Keratinocyte (primary cell): ENCODE results near the gene CYP26C1.

ENCODE experiments used
- CTCF ChIP-seq, 3 experiments: IDR thresholded peaks in 1 of 3; conservative IDR thresholded peaks in 1 of 3; optimal IDR thresholded peaks in 1 of 3; 2 replicates in 2 of 3; 3 replicates in 1 of 3; pipeline versions ENCODE3 to v1.5.1; 2011; ENCODE audit warnings: low read length in 3 of 3, mild to moderate bottlenecking in 3 of 3, moderate library complexity in 2 of 3, control low read depth in 1 of 3, inconsistent platforms in 1 of 3; ENCODE audit not compliant: insufficient read depth in 2 of 3; ENCODE audit errors: extremely low read depth in 1 of 3
- EZH2 ChIP-seq: IDR thresholded peaks from one replicate; pipeline ENCODE4 v1.6.1; 2012; ENCODE audit warnings: inconsistent platforms, mild to moderate bottlenecking, low read length, moderate library complexity

DNA sequence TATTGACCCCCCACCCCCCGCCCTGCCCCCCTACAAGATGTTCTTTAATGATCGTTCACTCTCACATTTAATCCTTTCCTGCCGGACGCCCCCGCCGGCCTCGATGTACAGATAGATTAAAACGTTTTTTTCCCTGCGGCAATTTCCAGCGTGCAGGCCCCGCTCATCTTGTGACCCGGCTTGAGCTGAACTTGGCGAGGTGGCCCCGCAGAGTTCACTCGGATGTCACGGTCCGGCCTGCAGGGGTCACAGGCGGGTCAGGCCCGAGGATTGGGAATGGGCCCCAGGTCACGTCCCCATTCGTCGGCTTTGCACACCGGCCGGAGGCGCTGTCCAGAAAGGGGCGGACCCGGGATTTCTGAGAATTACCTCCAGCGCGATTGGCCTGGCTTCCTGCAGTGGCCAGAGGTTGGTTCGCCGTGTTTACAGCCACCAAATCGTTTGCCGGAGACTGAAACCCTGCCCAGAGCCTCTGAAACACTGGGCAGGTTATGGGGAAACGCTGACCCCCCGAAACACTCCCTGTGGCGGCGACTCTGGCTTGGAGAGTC, 11.2 kb downstream of the CYP26C1 start:
- TF ChIP-seq CTCF (optimal IDR thresholded peaks at IDR 0.05 in 1 of 3, IDR thresholded peaks at IDR 0.05 in 1 of 3, conservative IDR thresholded peaks at IDR 0.05 in 1 of 3; ENCODE audit: extremely low read depth in 1 of 3, insufficient read depth in 2 of 3, low read length in 3 of 3) (no peak), EZH2 (no peak)
